NCI-H460 (cell line): ENCODE results near the gene CDKN2C. TPM values are rescaled to one million over a fixed set of nuclear protein-coding genes. Genes with fewer than 3 reads are reported as not detected.
"Not testable (repeated sequence)": the region's sequence is repeated elsewhere in the genome, so short reads cannot be mapped to it uniquely, and the experiment has no call there.

Experiments
- DNase-seq: peaks from one replicate; pipeline ENCODE4 v3.0.0-alpha.2; 2016; ENCODE audit warnings: low read depth; ENCODE audit errors: extremely low read depth
- polyA plus RNA-seq: library from polyadenylated mRNA; depleted of rRNA; stranded (reverse); fragments of >200 nt; gene quantifications from 2 replicates; pipeline ENCODE4 v1.2.3, GENCODE V29; 2014; cell fraction: nucleus; rRNA removed
- total RNA-seq: library from RNA; depleted of rRNA; stranded (reverse); fragments of >200 nt; shearing (Covaris generic); gene quantifications from 2 replicates; pipeline ENCODE4 v1.2.3, GENCODE V29; 2014; rRNA removed

Gene CDKN2C
- 6.7 and 8.5 TPM in 2 replicates for total RNA-seq
- polyA plus RNA-seq = 12.8 and 18.5 TPM in 2 replicates

DNA sequence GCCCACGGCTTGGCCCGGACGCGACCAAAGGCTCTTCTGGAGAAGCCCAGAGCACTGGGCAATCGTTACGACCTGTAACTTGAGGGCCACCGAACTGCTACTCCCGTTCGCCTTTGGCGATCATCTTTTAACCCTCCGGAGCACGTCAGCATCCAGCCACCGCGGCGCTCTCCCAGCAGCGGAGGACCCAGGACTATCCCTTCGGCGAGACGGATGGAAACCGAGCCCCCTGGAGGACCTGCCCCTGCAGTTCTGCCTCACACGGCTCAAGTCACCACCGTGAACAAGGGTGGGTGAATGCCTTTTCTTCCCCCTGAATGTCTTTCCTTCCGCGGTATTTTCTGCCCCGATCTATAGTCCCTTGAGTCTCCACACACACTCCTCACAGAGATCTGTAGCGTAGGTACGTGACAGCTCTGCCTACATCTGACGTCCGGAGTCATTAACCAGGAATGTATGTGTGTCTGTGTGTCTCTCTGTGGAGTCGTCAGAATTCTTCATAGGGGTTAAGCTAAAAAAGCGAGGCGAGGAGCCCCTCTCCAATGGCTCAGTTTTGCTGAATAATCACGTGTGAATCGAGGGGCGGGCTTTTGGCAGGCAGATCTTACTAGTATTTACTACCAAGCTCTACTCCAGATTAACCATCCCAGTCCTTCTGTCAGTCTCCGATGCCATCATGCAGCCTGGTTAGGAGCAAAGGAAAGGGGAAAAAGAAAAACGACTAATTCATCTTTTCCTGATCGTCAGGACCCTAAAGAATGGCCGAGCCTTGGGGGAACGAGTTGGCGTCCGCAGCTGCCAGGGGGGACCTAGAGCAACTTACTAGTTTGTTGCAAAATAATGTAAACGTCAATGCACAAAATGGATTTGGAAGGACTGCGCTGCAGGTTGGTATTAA is at the start of gene CDKN2C:
CDKN2C (plus strand) TSS at position 635 of the 898 bp plus-strand sequence; CDS start at position 759, 124 bp downstream.
- DNase-seq = peak; percentile 62

- DNase-seq = no peak
Measured at GRCh38 chr1:50920409-50920808, 49.6 kb upstream of the CDKN2C start.

DNA sequence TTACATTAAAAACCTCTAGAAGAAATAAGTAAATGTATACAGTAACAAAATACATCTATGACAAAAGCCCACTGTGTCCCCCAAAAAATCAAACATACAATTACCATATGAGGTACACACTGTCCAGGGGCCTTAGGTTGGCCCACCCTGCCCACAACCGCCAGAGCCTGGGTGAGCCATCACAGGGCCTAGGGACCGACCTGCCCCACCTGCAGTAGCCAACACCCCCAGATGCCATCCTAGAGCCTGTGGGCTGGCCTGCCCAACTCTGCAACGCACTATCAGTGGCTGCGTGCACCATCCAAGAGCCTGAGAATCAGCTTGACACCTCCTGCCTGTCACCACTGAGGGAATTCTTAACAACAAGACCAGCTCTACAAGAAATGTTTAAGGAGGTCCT is 49.0 kb upstream of the CDKN2C start:
- no peak for DNase-seq

- no peak for DNase-seq
Measured at GRCh38 chr1:50923564-50923963, 46.5 kb upstream of the CDKN2C start.

DNA sequence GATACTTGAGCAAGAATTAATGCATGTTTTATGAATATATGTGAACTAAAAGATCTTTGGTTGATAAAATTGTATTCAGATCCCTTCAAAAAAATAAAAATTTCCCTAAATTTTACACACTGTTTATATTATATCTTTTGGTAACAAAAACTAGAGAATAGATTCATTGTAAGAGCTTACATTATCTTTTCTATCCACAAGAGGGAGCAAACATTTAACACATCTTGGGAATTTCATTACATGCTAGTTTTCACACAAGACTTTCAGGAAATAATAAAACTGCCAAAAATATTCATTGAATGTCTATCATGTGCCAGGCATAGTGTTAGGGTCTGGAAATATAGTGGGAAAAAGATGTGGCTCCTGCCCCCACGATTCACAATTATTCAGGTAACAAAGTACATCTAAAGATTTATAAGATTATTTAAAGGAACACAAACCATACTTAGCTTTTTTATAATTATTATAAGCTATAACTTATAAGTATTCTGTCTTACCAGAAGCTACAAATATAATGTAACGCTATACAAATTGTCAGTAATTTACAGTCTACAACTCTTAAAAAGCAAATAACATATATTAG is 40.6 kb upstream of the CDKN2C start:
- DNase-seq = peak; percentile 20

- no peak for DNase-seq
Measured at GRCh38 chr1:50930193-50930592, 39.9 kb upstream of the CDKN2C start.

- no peak for DNase-seq
Measured at GRCh38 chr1:50930965-50931737, 38.9 kb upstream of the CDKN2C start.

- DNase-seq = not testable (repeated sequence)
Measured at GRCh38 chr1:50932043-50932442, 38.0 kb upstream of the CDKN2C start.

- not testable (repeated sequence) for DNase-seq
Measured at GRCh38 chr1:50933770-50934169, 36.3 kb upstream of the CDKN2C start.

DNA sequence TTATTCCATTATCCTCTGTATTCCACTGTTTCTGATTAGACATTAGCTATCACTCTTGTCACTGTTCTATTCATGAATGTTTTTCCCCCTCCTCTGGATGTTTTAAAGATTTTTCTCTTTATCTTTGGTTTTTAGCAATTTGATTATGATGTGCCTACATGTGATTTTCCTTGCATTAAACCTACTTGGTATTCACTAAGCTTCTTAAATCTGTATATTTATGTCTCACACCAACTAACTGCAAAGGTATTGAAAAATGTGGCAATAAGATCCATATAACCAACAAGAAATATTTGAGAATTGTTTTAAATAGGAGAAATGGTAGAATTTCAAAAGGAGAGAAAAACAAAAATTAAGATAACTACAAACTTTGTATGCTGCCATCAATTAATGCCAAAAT is 35.2 kb upstream of the CDKN2C start:
- DNase-seq = no peak

- not testable (repeated sequence) for DNase-seq
Measured at GRCh38 chr1:50935276-50935675, 34.8 kb upstream of the CDKN2C start.

- no peak for DNase-seq
Measured at GRCh38 chr1:50936321-50936720, 33.7 kb upstream of the CDKN2C start.

DNA sequence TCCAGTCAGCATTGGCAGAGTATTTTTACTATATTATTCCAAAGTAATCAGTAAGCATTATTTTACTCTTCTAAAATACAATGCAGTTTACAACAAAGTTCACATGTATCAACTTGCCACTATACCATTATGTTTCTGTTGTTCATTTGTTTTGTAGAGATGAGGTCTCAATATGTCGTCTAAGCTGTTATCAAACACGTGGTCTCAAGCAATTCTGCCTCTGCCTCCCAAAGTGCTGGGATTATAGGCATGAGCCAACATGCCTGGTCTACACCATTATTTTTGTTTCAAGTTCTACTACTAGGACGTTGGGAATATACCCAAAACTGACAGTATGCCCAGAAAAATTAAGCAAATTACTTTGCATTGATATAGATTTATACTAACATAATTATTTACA is 29.8 kb upstream of the CDKN2C start:
- DNase-seq = no peak

- no peak for DNase-seq
Measured at GRCh38 chr1:50942334-50942733, 27.7 kb upstream of the CDKN2C start.

GRCh38 chr1:50949286-50949982 is 20.6 kb upstream of the CDKN2C start:
- no peak for DNase-seq

DNA sequence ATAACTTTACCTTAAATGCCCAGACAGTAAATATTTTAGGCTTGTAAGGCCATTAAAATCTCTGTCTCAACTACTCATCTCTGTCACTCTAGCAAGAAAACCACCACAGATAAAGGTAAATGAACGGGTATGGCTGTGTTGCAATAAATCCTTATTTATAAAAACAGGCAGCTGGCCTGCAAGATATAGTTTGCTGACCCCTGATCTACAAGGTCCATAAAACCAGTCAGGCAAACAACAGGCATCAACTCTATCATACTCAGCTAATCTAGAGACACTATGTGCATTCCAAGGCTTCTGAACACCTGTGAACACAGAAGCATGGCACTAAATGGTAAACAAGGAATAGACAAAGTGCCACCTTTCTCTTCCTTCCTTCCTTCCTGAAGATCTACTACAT is 19.6 kb upstream of the CDKN2C start:
- DNase-seq = no peak

DNA sequence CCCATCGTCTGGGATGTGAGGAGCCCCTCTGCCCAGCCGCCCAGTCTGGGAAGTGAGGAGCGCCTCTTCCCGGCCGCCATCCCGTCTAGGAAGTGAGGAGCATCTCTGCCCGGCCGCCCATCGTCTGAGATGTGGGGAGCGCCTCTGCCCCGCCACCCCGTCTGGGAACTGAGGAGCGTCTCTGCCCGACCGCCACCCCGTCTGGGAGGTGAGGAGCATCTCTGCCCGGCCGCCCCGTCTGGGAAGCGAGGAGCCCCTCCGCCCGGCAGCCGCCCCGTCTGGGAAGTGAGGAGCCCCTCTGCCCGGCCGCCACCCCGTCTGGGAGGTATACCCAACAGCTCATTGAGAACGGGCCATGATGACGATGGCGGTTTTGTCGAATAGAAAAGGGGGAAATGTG is 17.5 kb upstream of the CDKN2C start:
- not testable (repeated sequence) for DNase-seq

- DNase-seq = no peak
Measured at GRCh38 chr1:50955116-50955515, 14.9 kb upstream of the CDKN2C start.

DNA sequence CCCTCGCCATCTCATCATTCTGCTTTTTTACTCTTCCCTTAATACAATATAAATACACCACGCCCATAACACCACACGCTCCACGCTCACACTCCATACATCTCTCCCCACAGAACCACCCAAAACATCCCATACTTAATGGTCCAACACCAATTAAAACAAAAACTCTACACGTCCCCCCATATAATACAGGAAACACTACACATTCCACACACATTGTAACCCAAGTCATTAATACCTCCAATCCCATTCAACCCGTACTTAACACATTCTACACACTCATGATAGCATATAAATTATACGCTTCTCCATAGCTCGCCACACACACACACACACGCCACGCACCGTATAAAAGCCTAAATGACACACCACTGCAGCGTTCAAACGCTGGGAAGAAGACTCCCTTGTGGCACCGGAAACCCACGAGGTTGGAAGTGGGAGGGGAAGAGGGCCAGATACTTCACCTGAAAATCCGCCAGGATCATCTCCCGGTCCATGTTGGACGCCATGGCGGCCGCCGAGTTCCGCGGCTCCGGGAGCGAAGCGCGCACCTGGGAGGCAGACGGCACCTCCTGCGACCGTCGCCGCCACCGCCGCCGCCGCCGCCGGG is 10.6 kb upstream of the CDKN2C start:
- DNase-seq = no peak
